ENCODE measurements around the gene KRTAP13-3.

KRTAP13-3 gene, protein sequence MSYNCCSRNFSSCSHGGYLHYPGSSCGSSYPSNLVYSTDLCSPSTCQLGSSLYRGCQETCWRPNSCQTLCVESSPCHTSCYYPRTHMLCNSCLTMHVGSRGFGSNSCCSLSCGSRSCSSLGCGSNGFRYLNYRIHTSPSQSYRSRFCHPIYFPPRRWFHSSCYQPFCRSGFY

GRCh38 chr21:30425826-30426225 is at the start of gene KRTAP13-3:
Gene KRTAP13-3 (minus strand): TSS chr21:30425926. CDS start chr21:30425912, 14 bp downstream.
- DNase-seq (ENCODE audit: low read depth in 2 of 2), result no peak

DNA sequence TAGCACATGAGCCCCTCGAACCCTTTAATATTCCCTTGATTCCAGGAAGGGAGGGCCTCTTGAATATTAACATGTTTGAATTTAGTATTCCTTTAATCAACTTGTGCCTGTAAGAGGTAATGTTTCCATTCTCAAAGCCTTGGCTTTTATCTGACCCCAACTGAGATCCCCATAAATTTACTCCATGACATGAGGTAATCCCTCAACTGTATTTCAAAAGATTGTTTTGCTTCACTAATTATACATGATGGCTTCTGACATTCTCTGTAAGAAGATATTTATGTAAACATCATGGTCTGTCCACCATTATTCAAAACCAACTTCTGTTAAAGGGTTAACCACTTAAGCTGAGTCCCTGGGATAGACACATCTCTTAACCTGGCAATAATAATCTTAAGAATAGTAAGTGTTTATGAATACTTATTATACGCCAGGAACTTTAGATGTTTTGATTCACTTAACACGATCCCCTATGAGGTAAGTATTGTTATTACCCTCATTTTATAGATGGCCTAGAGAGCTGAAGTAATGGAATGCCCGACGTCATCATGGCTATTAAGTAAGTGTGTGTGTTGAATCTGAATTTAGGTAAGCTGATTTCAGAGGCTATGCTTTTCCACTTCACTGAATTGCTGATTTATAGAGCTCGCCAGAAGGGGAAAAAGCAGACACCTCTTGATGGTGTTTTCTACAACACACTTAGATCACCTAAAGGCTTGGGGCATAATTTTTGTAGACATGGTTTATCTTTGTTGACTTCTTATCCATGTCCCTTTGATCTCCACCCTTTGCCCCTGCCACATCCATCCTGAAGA is 43.4 kb upstream of the KRTAP13-3 start:
- no peak for DNase-seq (ENCODE audit: low read depth in 2 of 2)

GRCh38 chr21:30463713-30464112 is 38.0 kb upstream of the KRTAP13-3 start:
- DNase-seq (ENCODE audit: low read depth in 2 of 2), result no peak

DNA sequence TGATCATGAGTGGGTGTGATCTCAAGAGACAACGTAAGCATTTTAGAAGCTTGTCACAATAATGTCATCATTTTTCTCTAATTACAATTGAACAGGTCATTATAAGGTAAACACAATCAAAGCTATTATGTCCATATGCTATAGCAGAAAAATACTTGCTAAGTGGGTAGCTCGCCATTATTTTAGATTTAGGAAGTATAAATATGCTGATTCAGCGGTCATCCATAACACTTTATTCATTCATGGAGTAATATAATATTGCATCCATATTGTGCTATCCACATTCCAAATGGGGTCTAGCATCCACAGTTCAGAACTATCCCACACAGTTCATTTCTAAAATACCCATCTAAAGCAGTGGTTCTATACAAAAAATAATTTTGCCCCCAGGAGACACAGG is 22.8 kb upstream of the KRTAP13-3 start:
- DNase-seq (ENCODE audit: low read depth in 2 of 2), result no peak

GRCh38 chr21:30447056-30447455 is 21.3 kb upstream of the KRTAP13-3 start:
- no peak for DNase-seq (ENCODE audit: low read depth in 2 of 2)

- DNase-seq (ENCODE audit: low read depth in 2 of 2), result no peak
Measured at GRCh38 chr21:30444204-30444603, 18.5 kb upstream of the KRTAP13-3 start.

DNA sequence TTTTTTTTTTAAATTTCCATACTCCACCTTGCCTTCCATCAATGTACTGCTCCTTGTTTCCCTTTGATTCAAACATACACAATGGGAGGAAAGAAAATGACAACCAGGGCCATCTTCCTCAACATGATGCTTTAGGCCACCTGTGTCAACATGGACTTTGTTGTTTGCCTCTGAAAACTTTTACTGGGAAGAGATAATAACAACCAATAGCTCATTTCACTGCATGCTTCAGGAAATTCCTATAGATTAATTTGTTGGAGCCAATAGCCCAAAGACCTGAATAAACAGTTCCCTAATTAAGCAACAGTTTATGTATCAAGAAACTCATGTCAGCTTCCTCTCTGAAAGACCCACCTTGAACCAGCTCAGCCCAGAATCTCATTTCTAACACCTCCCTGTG is 17.5 kb upstream of the KRTAP13-3 start:
- DNase-seq (ENCODE audit: low read depth in 2 of 2), result no peak

GRCh38 chr21:30439975-30440374 is 14.2 kb upstream of the KRTAP13-3 start, which contains the start of gene KRTAP15-1:
Gene KRTAP15-1 (plus strand): TSS chr21:30440275. CDS start chr21:30440328, 53 bp downstream.
- no peak for DNase-seq (ENCODE audit: low read depth in 2 of 2)

DNA sequence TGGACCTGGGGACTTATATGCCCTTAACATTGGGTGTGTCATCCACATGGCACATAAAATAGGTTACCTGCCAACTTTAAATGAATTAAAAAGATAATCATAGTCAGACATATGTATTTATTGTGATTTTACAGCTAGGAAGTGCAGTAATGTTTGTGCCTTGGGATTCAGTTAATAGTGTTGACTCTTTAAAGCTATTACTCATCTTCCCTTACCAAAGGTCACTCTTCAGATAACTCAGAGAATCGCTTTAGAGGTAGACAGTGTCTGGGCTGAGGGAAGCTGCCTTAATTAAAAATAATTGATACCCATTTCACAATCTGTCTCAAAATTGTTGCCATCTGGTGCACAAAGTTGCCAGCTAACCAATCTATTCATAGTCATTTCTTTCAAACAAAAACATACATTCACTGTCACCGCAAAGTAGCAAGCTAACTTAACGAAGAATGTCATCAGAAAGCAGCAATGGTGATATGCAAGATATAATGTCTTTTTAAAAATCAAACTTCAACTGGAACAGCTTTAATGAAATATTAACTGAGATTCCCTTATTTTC is 11.4 kb upstream of the KRTAP13-3 start:
- no peak for DNase-seq (ENCODE audit: low read depth in 2 of 2)

- no peak for DNase-seq (ENCODE audit: low read depth in 2 of 2)
Measured at GRCh38 chr21:30434033-30434631, 8.4 kb upstream of the KRTAP13-3 start.

DNA sequence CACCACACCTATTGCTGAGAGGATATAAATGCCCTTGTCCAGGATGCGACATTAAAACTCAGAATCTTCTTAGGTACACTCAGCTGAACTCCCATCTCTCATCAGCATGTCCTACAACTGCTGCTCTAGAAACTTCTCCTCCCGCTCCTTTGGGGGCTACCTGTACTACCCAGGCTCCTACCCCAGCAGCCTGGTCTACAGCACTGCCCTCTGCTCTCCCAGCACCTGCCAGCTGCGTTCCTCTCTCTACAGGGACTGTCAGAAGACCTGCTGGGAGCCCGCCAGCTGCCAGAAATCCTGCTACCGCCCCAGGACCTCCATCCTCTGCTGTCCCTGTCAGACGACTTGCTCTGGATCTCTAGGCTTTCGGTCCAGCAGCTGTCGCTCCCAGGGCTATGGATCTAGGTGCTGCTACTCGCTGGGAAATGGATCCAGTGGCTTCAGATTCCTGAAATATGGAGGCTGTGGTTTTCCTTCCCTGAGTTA is 4.5 kb upstream of the KRTAP13-3 start, which contains the start of gene KRTAP13-4:
Gene KRTAP13-4, plus strand, starts transcription at position 51 of the 486 bp plus-strand sequence. Its CDS starts 56 bp downstream, at position 107.
- no peak for DNase-seq (ENCODE audit: low read depth in 2 of 2)

- DNase-seq (ENCODE audit: low read depth in 2 of 2), result no peak
Measured at GRCh38 chr21:30426731-30427130, 1.0 kb upstream of the KRTAP13-3 start.

- no peak for DNase-seq (ENCODE audit: low read depth in 2 of 2)
Measured at GRCh38 chr21:30415993-30416392, 9.7 kb downstream of the KRTAP13-3 start.

GRCh38 chr21:30408782-30409494 is 16.8 kb downstream of the KRTAP13-3 start:
- DNase-seq (ENCODE audit: low read depth in 2 of 2), result no peak

DNA sequence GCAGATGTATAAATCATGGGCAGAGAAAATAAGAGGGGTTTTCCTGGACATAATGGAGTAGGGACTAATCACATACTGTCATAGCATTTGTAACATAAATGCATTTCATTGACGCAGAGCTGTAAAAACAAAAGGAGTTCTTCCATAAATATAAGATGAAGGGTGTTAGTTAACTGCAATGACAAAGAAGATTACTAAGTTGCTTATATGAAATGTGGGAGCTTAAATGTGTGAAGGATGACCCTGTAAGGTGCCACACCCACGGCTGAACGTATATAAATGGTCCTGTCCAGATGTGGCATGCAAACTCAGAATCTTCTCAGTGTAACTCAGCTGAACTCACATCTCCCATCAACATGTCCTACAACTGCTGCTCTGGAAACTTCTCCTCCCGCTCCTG is 30.0 kb downstream of the KRTAP13-3 start, which contains the start of gene KRTAP13-1:
Gene KRTAP13-1, plus strand, starts transcription at position 301 of the 400 bp plus-strand sequence. Its CDS starts 56 bp downstream, at position 357.
- no peak for DNase-seq (ENCODE audit: low read depth in 2 of 2)

DNA sequence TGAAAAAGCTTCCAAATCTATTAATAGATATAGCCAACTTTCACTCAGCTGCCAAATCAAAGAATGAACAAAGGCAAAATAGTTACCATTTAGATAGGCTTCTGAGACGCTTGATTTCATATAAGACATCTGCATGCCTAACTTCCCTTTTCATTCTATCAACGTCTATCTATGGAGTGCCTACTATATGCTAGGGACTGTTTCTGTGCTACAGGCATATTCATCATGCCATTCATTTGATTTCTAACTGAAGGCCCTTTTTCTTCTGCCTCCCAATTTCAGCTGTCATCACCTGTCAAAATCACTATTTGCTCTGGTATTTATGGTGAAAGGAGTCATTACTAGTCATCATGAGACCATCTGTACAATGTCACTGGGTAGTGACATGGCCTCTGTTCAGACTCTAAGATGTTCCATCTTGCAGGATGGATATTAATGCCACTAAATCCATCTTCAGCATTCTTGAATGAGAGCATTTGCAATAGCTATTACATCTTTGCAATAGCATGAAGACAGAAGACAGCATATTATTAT is 34.2 kb downstream of the KRTAP13-3 start:
- DNase-seq (ENCODE audit: low read depth in 2 of 2), result no peak

DNA sequence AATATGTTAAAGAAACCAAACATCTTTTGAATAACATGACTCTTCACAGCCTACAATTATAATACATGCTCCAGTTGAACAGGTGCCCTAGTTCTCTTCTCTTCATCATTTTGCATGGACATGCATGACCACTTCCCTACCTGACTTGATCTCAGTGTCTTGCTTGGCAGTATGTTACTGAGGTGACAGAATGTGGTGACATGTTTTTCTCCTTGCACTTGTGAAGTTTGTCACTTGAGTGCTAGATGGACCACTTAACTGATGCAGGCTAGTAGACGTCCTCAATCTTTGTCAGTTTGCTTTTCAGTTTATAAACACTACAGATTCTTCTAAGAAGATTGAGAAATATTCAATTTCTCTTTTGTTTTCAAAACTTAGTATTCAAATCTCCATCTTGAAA is 43.5 kb downstream of the KRTAP13-3 start:
- DNase-seq (ENCODE audit: low read depth in 2 of 2), result no peak
